HEK293 (cell line): ENCODE measurements around the gene FGD5.
A peak's percentile ranks its signal among the peaks of the same experiment; 100 is the strongest.

Experiments
- FEZF1 ChIP-seq: fragments of 450-650 bp; formaldehyde crosslinking; IDR thresholded peaks from 2 replicates; pipeline ENCODE4 v1.5.1; 2016; ENCODE audit warnings: missing biosample characterization, missing genetic modification characterization
- KLF16 ChIP-seq: fragments of 450-650 bp; formaldehyde crosslinking; IDR thresholded peaks from 2 replicates; pipeline ENCODE4 v1.5.1; 2017; ENCODE audit warnings: missing biosample characterization, missing genetic modification characterization
- KLF7 ChIP-seq: fragments of 450-650 bp; formaldehyde crosslinking; IDR thresholded peaks from 2 replicates; pipeline ENCODE4 v1.5.1; 2016; ENCODE audit warnings: missing biosample characterization, missing genetic modification characterization, borderline replicate concordance
- MZF1 ChIP-seq: fragments of 450-650 bp; formaldehyde crosslinking; IDR thresholded peaks from 2 replicates; pipeline ENCODE4 v1.5.1; 2017; ENCODE audit warnings: missing biosample characterization, missing genetic modification characterization, borderline replicate concordance
- PRDM2 ChIP-seq: fragments of 450-650 bp; formaldehyde crosslinking; IDR thresholded peaks from 2 replicates; pipeline ENCODE4 v1.5.1; 2016; ENCODE audit warnings: missing biosample characterization, missing genetic modification characterization, borderline replicate concordance
- SP2 ChIP-seq: fragments of 450-650 bp; formaldehyde crosslinking; IDR thresholded peaks from 2 replicates; pipeline ENCODE4 v1.5.1; 2016; ENCODE audit warnings: missing biosample characterization, missing genetic modification characterization
- YY2 ChIP-seq: fragments of 450-650 bp; formaldehyde crosslinking; IDR thresholded peaks from 2 replicates; pipeline ENCODE4 v1.5.1; 2016; ENCODE audit warnings: missing biosample characterization, missing genetic modification characterization
- ZBTB11 ChIP-seq: fragments of 450-650 bp; formaldehyde crosslinking; conservative IDR thresholded peaks from 2 replicates; pipeline ENCODE4 v1.5.1; 2016; ENCODE audit warnings: low read depth, missing biosample characterization, missing genetic modification characterization
- ZBTB7A ChIP-seq: fragments of 450-650 bp; formaldehyde crosslinking; IDR thresholded peaks from 2 replicates; pipeline ENCODE4 v1.5.1; 2016; ENCODE audit warnings: low read depth, missing biosample characterization, missing genetic modification characterization
- ZNF10 ChIP-seq: fragments of 450-650 bp; formaldehyde crosslinking; IDR thresholded peaks from 2 replicates; pipeline ENCODE4 v1.5.1; 2017; ENCODE audit warnings: missing biosample characterization, missing genetic modification characterization
- ZNF146 ChIP-seq: fragments of 450-650 bp; formaldehyde crosslinking; IDR thresholded peaks from 2 replicates; pipeline ENCODE4 v1.5.1; 2016; ENCODE audit warnings: missing biosample characterization, missing genetic modification characterization
- ZNF148 ChIP-seq: fragments of 450-650 bp; formaldehyde crosslinking; IDR thresholded peaks from 2 replicates; pipeline ENCODE4 v1.5.0; 2017; ENCODE audit warnings: missing biosample characterization, missing genetic modification characterization, borderline replicate concordance
- ZNF175 ChIP-seq: fragments of 450-650 bp; formaldehyde crosslinking; IDR thresholded peaks from 2 replicates; pipeline ENCODE4 v1.5.1; 2016; ENCODE audit warnings: missing biosample characterization, missing genetic modification characterization
- ZNF302 ChIP-seq: fragments of 450-650 bp; formaldehyde crosslinking; IDR thresholded peaks from 2 replicates; pipeline ENCODE4 v1.5.1; 2016; ENCODE audit warnings: missing biosample characterization, missing genetic modification characterization, low read depth
- ZNF341 ChIP-seq: fragments of 450-650 bp; formaldehyde crosslinking; IDR thresholded peaks from 2 replicates; pipeline ENCODE4; 2016; ENCODE audit warnings: low read depth, missing biosample characterization, missing genetic modification characterization
- ZNF473 ChIP-seq: fragments of 450-650 bp; formaldehyde crosslinking; IDR thresholded peaks from 2 replicates; pipeline ENCODE4 v1.5.1; 2017; ENCODE audit warnings: missing biosample characterization, missing genetic modification characterization
- ZNF513 ChIP-seq: fragments of 450-650 bp; IDR thresholded peaks from 2 replicates; pipeline ENCODE4 v1.5.1; 2018; ENCODE audit warnings: missing biosample characterization, missing genetic modification characterization
- ZNF521 ChIP-seq: fragments of 450-650 bp; formaldehyde crosslinking; IDR thresholded peaks from 2 replicates; pipeline ENCODE4 v1.5.1; 2017; ENCODE audit warnings: missing biosample characterization, mild to moderate bottlenecking, missing genetic modification characterization
- ZNF677 ChIP-seq: fragments of 450-650 bp; IDR thresholded peaks from 2 replicates; pipeline ENCODE4 v1.5.0; 2018; ENCODE audit warnings: missing biosample characterization, mild to moderate bottlenecking, missing genetic modification characterization, moderate library complexity
- ZNF777 ChIP-seq: fragments of 450-650 bp; formaldehyde crosslinking; IDR thresholded peaks from 2 replicates; pipeline ENCODE4 v1.5.1; 2017; ENCODE audit warnings: missing biosample characterization, missing genetic modification characterization, borderline replicate concordance
- ZNF791 ChIP-seq: fragments of 450-650 bp; formaldehyde crosslinking; IDR thresholded peaks from 2 replicates; pipeline ENCODE4 v1.5.1; 2016; ENCODE audit warnings: missing biosample characterization, missing genetic modification characterization
- ZNF792 ChIP-seq: fragments of 450-650 bp; formaldehyde crosslinking; IDR thresholded peaks from 2 replicates; pipeline ENCODE4 v1.5.1; 2016; ENCODE audit warnings: missing biosample characterization, missing genetic modification characterization
- ZSCAN18 ChIP-seq: fragments of 450-650 bp; formaldehyde crosslinking; IDR thresholded peaks from 2 replicates; pipeline ENCODE4 v1.5.1; 2016; ENCODE audit warnings: missing biosample characterization, missing genetic modification characterization
- ZSCAN23 ChIP-seq: fragments of 450-650 bp; formaldehyde crosslinking; IDR thresholded peaks from 2 replicates; pipeline ENCODE4 v1.5.1; 2016; ENCODE audit warnings: missing biosample characterization, missing genetic modification characterization
- ZSCAN30 ChIP-seq: fragments of 450-650 bp; IDR thresholded peaks from 2 replicates; pipeline ENCODE4 v1.5.1; 2018; ENCODE audit warnings: missing biosample characterization, mild to moderate bottlenecking, missing genetic modification characterization, moderate library complexity

FGD5 gene

GRCh38 chr3:14947100-14947885 is 128.5 kb downstream of the FGD5 start, which contains the start of gene NR2C2 (continued):
- peak; percentile 65; the same call in 1 of the 2 replicates for TF ChIP-seq ZSCAN30
- TF ChIP-seq ZNF513 (tag by site-specific recombination), result peak; percentile 41; the same call in 1 of the 2 replicates
- TF ChIP-seq ZNF777 (tag by site-specific recombination), result 0 out of 2 replicates have a peak, but pooled peaks have one; percentile 44
- TF ChIP-seq ZSCAN23 (tag by site-specific recombination), result no peak
- no peak for TF ChIP-seq ZNF473 (tag by site-specific recombination)
- TF ChIP-seq ZBTB7A (tag by site-specific recombination), result no peak
- TF ChIP-seq ZNF791 (tag by site-specific recombination), result no peak
- no peak for TF ChIP-seq ZNF677
- TF ChIP-seq ZNF792 (tag by site-specific recombination), result no peak
- TF ChIP-seq MZF1, result no peak
- TF ChIP-seq ZNF302 (tag by site-specific recombination), result no peak
- TF ChIP-seq SP2 (tag by site-specific recombination), result peak; percentile 72
- TF ChIP-seq ZSCAN18 (tag by site-specific recombination), result no peak
- no peak for TF ChIP-seq FEZF1 (tag by site-specific recombination)
- TF ChIP-seq YY2, result no peak
- no peak for TF ChIP-seq PRDM2
- no peak for TF ChIP-seq ZNF521 (tag by site-specific recombination)
- TF ChIP-seq ZNF146 (tag by site-specific recombination), result 0 out of 2 replicates have a peak, but pooled peaks have one; percentile 27
- TF ChIP-seq KLF7 (tag by site-specific recombination), result peak; percentile 32; the same call in 1 of the 2 replicates
- no peak for TF ChIP-seq ZNF10
- TF ChIP-seq ZNF148 (tag by site-specific recombination), result no peak
- TF ChIP-seq ZNF175 (tag by site-specific recombination), result no peak
- no peak for TF ChIP-seq KLF16 (tag by site-specific recombination)
- peak; percentile 64 for TF ChIP-seq ZBTB11 (tag by site-specific recombination)
- 0 out of 2 replicates have a peak, but pooled peaks have one; percentile 20 for TF ChIP-seq ZNF341 (tag by site-specific recombination)
